ENCODE data around the gene RABL6.
"Not testable (repeated sequence)": the region's sequence is repeated elsewhere in the genome, so short reads cannot be mapped to it uniquely, and the experiment has no call there.

DNA sequence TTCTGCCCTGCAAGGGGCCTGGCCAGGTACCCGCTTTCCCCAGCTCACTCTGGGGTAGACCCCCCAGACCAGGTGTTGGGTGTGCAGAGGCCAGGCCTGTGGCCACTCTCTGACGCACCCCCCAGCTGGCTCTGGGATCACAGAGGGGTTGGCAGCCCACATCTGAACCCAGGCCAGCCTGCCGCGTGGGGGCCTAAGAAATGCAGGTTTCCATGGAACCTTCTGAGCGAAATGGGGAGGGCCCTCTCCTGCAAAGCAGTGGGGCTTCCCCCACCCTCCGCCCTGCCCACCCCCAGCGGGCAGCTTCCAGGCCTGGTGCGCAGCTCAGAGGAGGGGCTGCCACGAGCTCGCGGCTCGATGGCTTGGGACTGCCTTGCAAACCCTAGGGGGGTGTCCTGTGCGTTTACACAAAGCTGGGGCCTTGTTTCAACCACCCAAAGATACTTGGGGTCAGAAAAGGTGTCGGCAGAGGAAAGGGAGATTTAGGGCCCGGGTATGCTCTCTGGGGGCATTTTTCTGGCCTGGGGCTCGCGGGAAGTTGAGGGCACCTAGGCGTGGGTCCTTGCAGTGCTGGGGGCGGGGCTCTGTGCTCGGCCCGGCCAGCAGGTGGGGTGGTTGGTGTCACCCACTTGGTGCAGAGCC, 35.5 kb downstream of the RABL6 start:
- TF ChIP-seq RARB (CRISPR knock-in tag; IDR thresholded peaks at IDR 0.05); ZFP3 (CRISPR knock-in tag; IDR thresholded peaks at IDR 0.05); TCF4 (CRISPR knock-in tag; IDR thresholded peaks at IDR 0.05; ENCODE audit: borderline replicate concordance); ZNF565 (CRISPR knock-in tag; conservative IDR thresholded peaks at IDR 0.05; ENCODE audit: low read depth); TOX (CRISPR knock-in tag; IDR thresholded peaks at IDR 0.05; ENCODE audit: borderline replicate concordance); PPARA (CRISPR knock-in tag; IDR thresholded peaks at IDR 0.05; ENCODE audit: borderline replicate concordance): not testable (repeated sequence)
- TF ChIP-seq, protein P1, sequence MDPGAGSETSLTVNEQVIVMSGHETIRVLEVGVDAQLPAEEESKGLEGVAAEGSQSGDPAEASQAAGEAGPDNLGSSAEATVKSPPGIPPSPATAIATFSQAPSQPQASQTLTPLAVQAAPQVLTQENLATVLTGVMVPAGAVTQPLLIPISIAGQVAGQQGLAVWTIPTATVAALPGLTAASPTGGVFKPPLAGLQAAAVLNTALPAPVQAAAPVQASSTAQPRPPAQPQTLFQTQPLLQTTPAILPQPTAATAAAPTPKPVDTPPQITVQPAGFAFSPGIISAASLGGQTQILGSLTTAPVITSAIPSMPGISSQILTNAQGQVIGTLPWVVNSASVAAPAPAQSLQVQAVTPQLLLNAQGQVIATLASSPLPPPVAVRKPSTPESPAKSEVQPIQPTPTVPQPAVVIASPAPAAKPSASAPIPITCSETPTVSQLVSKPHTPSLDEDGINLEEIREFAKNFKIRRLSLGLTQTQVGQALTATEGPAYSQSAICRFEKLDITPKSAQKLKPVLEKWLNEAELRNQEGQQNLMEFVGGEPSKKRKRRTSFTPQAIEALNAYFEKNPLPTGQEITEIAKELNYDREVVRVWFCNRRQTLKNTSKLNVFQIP (CRISPR knock-in tag; IDR thresholded peaks at IDR 0.05; ENCODE audit: borderline replicate concordance, low read depth) = not testable (repeated sequence)
- TF ChIP-seq, protein P2, sequence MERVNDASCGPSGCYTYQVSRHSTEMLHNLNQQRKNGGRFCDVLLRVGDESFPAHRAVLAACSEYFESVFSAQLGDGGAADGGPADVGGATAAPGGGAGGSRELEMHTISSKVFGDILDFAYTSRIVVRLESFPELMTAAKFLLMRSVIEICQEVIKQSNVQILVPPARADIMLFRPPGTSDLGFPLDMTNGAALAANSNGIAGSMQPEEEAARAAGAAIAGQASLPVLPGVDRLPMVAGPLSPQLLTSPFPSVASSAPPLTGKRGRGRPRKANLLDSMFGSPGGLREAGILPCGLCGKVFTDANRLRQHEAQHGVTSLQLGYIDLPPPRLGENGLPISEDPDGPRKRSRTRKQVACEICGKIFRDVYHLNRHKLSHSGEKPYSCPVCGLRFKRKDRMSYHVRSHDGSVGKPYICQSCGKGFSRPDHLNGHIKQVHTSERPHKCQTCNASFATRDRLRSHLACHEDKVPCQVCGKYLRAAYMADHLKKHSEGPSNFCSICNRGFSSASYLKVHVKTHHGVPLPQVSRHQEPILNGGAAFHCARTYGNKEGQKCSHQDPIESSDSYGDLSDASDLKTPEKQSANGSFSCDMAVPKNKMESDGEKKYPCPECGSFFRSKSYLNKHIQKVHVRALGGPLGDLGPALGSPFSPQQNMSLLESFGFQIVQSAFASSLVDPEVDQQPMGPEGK (CRISPR knock-in tag; IDR thresholded peaks at IDR 0.05; ENCODE audit: borderline replicate concordance) = not testable (repeated sequence)

All from SK-N-SH treated with all-trans-retinoic acid at 6 μM for 48 hours (cell line).